HG03039 (cell line): Measurements from ENCODE around the gene CAPN11.
A peak's percentile ranks its signal among the peaks of the same experiment; 100 is the strongest.

Experiments
- ATAC-seq: cut with Tn5 transposase; IDR thresholded peaks from one replicate; pipeline ENCODE4 v1.9.1; 2021; ENCODE audit warnings: mild to moderate bottlenecking, moderate library complexity; ENCODE audit not compliant: unreplicated experiment

The CAPN11 gene

DNA sequence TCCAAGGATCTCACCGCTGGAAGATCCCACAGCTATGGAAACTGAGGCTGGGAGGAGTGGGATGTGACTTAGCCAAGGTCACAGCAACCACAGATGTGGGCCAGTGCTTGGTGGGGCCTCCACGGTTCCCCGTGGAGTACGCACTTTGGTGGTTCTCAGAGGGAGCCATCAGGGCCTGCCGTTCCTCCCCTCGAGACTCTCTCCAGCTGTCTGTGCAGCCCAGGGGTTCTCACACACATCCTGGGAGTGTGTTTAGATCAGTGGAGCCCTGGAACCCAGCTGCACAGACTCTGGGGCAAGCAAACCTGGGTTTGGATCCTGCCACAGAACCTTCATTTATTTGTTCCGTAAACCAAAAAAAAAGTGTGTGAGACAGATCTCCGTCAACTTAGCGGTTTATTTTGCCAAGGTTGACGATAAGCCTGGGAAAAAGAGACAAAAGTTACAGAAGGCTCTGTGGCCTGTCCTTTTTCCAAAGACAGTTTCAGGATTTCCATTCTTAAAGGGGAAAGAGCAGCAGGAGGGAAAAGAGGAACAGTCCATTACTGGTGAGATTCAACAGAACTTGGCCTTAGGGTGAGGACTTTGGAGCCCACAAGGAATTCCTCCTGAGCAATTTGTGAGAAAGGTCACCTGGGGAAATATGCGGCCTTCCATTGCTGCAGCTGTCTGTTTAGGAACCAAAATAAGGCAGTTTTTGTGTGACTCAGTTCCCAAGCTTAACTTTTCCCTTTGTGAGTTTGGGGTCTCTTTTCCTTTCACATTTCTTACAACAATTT lies 44.5 kb downstream of the CAPN11 start:
- ATAC-seq = no peak

GRCh38 chr6:44203955-44204354 lies 45.3 kb downstream of the CAPN11 start:
- no peak for ATAC-seq

DNA sequence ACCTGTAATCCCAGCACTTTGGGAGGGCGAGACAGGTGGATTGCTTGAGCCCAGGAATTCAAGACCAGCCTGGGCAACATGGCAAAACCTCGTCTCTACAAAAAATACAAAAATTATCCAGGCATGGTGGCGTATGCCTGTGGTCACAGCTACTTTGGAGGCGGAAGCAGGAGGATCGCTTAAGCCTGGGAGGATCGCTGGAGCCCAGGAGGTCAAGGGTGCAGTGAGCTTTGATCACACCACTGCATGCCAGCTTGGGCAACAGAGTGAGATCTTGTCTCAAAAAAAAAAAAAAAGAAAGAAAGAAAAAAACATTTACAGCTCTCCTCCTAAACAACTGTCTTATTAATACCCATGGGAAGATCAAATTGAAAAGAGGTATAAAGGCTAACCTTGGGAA lies 49.3 kb downstream of the CAPN11 start:
- no peak for ATAC-seq

DNA sequence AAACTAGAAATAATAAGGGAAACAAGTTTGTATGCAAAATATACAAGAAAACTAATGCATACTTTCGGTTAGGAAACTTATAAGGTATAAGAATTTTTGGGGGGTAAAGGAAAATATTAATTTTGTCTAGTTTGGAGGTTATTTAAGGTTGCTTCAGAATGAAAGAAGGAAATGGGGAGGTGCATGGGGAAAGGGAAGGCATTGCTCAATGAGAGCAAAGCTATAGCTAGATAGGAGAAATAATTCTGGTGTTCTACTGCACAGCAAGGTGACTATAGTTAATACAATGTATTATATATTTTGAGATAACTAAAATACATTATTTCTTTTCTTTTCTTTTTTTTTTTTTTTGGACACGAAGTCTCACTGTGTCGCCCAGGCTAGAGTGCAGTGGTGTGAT lies 52.7 kb downstream of the CAPN11 start:
- ATAC-seq = no peak

DNA sequence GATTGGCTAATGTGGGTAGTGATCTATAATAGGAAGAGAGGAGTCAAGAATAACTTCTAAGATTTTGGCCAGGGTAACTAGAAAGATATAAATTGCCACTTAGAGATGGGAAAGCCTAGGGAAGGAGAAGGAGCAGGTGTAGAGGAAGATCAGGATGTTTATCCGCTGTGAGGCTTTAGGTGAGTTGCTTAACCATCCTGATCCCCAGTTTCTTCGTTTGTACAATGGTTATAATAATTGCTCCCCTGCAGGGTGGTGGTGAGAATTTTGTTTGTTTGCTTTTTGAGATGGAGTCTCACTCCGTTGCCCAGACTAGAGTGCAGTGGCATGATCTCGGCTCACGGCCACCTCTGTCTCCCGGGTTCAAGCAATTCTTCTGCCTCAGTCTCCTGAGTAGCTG lies 55.7 kb downstream of the CAPN11 start:
- no peak for ATAC-seq

GRCh38 chr6:44216677-44217331 lies 58.2 kb downstream of the CAPN11 start, which contains the start of gene MYMX:
Gene MYMX (plus strand): TSS chr6:44216926. CDS start chr6:44217472, 546 bp downstream.
- no peak for ATAC-seq

- ATAC-seq = no peak
Observed at GRCh38 chr6:44217332-44218143, 58.9 kb downstream of the CAPN11 start.

- peak; percentile 41 for ATAC-seq
Observed at GRCh38 chr6:44219053-44219814, 60.6 kb downstream of the CAPN11 start.

- ATAC-seq = no peak
Observed at GRCh38 chr6:44219815-44220784, 61.5 kb downstream of the CAPN11 start.

GRCh38 chr6:44220913-44221290 lies 62.3 kb downstream of the CAPN11 start:
- no peak for ATAC-seq

DNA sequence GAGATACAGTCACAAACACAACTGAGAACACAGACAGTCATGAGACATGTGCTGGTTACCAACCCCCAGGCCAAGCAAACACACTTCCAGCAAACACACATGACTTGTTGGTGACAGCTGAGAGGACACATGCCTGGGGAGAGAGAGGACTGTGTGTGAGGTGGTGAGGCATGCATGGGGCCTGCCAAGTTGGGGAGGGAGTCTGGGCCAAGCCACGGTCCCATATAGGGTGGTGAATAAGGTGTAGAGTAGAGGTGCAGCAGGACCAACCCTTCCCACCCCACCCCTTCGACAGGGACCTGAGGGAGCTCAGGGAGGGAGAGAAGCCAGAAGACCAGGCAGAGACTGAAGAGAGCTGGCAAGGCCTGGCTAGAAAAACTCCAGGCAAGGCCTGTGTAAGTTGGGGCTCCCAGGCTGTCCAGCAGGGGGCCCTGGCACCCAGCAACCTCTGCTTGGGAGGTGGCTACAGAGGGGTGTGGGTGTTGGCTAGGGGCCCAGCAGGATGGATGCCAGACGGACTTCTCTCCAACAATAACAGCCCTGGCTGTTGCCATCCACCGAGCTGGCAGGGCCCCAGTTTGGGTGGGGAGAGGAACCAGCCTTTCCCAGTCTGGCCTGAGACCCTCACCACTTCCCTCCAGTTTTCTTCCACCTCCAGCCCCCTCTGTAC lies 62.8 kb downstream of the CAPN11 start:
- ATAC-seq = peak; percentile 36

- ATAC-seq = no peak
Observed at GRCh38 chr6:44221961-44222335, 63.3 kb downstream of the CAPN11 start.

- ATAC-seq = no peak
Observed at GRCh38 chr6:44222486-44223318, 64.1 kb downstream of the CAPN11 start.

GRCh38 chr6:44223319-44224028 lies 64.9 kb downstream of the CAPN11 start, which contains the start of gene SLC29A1:
Gene SLC29A1 (plus strand): TSS chr6:44223595. CDS start chr6:44227314, 3,719 bp downstream.
- ATAC-seq = no peak

GRCh38 chr6:44224029-44224964 lies 65.7 kb downstream of the CAPN11 start:
- ATAC-seq = no peak

DNA sequence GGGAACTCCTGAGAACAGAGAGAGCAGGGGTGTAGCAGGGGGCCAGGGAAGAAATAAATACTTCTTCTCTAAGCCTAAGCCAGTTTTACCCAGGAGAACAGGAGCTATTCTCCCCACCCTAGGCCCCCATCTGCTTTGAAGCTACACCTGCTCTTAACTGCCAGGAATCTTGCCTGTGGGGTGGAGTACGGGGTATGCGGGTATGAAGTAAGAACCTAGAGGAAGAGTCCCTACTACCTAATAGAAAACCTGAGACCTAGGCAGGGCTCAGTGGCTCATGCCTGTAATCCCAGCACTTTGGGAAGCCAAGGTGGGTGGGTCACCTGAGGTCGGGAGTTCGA lies 66.3 kb downstream of the CAPN11 start:
- ATAC-seq = no peak
